ENCODE data around the gene RNF227.

The RNF227 gene

DNA sequence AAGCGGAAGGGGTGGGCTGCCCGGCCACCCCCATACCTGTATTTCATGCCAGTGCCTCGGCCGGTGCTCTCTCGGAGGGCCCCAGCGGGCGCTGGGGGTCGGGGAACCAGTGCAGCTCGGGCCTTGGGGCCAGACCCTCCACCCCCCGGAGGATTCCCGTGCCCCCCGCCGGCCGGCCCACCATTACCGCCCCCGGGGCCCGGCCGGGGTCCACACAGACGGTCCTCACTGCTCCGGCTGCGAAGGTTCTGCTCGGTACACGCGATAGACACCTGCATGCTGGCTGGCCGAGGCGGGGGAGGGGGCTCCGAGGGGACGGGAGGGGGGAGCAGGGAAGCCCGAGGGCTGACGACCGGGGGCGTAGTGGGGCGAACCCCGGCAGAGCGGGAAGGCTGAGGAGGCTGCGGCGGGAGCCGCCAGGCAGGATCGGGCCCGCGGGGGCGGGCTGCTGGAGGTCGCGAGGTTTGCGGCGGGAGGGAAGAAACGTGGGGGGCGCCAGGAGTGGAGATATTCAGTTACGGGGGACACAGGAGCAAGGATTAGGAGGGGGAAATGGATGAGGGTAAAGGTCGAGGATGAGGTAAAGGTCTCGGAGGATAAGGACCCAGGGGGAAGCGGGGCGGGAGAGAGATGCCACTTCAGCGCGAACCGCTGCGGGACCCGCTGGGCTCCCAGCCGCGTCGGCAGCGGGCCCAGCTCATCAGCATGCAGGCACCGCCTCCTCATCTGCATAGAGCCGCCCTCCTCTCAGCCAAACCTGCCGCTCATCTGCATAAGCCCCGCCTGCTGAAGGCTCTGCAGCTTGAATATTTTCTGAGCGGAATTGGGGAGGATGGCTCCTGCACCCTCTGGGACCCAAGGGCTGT lies 13.3 kb upstream of the RNF227 start, which contains the start of gene KCNAB3:
KCNAB3 (minus strand) TSS at position 699 of the 866 bp plus-strand sequence; CDS start at position 278, 421 bp downstream.
- peak; percentile 89 for DNase-seq

DNA sequence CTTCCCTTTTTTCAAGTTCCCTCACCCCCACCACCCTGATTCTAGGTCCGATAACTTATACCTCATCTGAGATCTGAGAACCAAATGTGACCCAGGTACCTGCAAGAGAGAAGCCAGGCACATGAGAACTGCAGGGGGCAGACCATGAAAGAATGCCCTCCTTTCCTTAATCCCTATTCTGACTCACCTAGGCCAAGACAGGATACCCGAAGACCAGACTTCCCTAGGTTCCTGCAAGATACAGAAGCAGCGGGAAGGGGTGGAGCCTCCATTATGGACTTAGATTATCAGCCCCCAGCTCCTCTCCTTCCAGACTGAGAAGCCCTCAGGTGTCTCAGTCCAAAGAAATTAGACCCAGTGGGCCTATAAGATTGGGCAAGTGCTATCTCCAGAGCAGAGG lies 11.5 kb upstream of the RNF227 start:
- no peak for DNase-seq

DNA sequence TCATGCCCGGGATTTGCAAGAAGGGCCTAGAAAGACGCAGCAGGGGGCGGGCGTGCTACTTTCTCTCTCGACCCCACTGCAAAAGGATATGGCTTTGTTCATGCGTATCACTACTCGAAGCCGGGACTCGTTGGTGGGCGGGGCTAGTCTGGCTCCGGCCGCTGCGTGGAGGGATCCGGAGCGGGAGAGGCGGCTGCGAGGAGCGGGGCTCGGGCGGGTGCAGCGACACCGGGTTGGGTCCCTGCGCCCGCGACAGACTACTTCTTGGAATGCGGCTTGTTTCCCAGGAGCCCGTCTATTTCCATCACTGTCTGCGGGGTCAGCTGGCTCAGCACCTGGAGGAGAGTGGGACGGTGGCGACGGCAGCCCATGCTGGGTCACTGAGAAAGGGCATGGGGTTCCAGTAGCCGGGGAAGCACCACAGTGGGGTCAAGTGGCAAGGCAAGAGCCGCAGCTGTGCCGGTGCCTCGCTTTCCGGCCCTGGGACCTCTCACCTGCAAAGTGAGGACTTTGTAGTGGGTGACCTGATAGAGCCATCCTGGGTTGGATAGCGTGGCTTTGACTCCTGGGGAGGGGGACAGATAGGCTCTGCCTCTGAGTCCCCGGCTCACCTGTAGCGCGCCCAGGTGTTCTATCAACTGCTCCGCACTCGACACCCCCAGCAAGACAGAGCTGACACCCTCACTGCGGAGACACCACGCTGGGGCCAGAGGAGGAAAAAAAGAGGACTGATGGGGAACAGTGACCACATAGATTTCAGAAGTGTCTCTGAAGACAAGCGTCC lies 6.9 kb upstream of the RNF227 start:
- DNase-seq: peak; percentile 92

DNA sequence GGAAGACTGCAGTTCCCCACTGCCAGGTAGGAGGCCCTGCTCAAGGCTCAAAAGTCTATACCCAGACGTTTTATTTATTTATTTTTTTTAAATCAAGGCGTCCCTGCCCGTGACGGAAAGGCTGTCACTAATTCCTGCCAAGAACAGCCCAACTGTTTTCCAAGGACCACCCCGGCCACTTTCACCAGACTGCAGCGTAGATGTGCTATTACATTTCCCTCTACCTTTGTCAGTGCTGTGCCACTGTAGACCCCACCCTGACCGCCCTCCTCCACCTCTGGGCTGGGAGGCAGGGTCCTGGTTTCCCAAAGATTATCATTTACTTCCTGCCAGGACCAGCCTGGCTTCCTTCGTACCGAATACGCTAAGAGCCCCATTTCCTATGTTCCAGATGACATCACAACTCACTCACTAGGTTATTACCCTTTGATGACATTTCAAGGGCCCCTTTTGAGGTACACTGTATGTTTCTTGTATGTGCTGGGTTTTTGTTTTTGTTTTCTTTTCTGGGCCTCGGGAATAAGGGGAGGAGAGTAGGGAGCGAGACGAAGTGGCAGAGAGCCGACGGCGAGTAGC lies 6.3 kb upstream of the RNF227 start:
- no peak for DNase-seq

DNA sequence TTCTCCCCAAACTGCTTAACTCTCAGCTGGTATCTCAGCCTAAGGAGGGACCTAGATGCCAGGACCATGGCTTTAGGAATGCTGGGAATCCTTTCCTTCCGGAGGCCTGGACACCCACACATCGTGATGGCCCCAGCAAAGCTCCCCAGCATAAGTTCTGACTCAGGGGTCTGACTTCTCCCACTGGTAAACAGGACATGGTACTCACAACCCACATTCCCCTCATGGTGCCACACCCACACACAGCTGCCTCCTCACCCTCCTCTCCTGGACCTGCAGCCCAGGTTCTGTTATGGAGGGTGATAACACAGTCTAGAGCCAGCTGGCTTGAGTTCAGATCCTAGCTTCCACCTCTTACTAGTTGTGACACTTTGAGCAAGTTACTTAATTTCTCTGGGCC lies 719 bp upstream of the RNF227 start:
- DNase-seq: no peak

DNA sequence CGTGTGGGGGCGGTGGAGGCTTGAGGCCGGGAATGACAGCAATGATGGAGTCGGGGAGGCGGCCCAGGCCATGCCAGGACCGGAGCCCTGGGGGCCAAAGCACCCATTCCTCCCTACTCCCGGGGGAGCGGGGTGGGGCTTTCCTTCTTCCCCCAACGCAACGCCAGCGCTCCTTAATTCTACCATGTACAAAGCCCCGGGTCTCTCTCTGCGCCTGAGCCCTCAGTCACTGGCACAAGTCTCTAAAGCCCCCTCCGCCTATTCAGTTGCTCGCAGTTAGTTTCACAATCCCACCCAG lies 245 bp upstream of the RNF227 start:
- no peak for DNase-seq

DNA sequence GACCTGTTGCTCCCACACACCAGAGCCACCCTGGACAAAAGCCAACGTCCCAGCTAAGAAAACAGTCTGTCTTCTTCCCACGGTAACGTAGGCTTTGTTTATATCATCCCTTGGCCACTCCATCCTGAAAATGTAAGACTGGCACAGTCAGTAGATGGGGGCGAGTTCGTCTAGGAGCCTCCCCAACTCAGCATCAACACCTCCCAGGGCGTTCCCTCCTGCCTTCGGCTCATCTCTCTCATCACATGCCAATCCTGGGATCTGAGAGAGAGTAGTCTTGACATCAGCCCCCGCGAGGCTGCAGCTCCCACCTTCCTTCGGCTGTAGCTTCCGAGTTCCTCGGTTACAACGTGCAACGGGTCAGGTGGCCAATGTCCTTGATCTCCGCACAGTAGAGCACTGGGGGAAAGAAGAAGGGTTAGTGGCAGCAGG lies 894 bp downstream of the RNF227 start:
- no peak for DNase-seq

DNA sequence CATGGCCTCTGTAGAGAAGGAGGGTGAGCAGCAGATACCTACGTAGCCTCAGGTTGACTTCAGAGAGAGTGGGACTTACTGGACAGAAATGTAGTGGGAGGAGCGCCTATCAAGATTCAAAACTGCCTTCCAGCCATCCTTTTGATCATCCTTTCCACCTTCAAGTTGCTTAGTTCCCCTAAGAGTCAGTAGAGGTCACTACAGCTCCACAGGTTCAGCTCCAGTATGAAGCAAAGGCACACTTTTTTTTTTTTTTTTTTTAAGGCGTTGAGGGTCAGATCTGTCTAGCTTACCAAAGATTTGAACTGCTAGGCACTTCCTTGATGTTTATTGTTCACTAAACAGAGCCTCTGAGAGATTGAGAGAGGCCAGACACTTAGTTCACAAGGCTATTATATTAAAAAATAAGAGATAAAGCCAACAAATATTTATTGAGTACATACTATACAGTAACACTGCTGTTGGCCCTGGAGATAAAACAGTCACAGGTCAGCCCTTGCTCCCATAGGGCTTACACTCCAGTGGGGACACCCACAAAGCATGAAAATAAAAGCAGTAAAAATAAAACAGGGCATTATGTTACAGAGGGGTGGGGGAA lies 3.1 kb downstream of the RNF227 start:
- DNase-seq: no peak

DNA sequence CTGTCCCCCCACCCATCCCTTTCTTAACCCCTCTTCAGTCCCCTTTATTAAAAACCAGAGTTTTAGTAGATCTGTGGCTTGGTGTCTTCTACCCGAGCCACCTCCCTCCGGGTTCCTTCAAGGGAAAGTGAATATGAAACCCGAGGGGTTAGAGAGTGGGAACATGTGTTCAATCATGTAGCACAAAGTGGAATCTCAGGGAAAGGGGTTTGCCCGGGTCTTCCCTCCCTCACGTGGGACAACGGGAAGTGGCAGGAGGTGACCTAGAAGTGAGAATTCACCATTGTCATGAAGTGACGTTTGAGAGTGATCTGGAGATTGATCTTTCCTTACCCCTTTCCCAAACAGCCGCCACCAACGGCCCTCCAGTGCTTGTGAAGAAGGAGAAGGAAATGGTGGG lies 5.0 kb downstream of the RNF227 start:
- DNase-seq: no peak

DNA sequence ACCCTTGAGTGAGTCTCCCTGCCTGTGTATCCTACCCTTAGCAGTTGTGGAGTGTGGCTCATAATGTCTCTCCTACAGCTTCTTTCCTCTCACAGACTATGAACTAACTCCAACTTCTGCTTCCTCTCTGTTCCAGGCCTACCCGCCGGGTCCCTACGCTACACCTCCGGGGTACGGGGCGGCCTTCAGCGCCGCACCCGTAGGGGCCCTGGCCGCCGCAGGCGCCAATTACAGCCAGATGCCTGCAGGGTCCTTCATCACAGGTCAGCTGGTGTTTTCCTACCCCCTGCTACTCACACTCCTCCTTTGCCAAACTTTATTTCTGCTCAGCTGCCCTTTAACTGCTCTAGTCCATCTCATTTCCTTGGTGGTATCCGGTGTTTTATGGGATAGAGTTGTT lies 5.4 kb downstream of the RNF227 start:
- no peak for DNase-seq

DNA sequence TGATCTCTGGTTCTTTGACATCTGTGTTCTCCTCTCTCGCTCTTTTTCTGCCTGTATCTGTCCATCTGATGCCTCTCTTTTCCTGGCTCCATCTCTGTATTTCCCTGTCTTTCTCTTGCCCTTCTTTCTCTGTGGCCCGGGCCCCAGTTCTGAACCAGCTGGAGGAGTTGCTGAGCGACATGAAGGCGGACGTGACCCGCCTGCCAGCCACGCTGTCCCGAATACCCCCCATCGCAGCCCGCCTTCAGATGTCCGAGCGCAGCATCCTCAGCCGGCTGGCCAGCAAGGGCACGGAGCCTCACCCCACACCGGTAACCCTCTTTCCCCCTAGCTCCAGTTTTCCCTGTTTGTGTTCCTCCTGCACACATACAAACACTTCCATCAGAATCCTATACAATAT lies 5.8 kb downstream of the RNF227 start:
- no peak for DNase-seq

DNA sequence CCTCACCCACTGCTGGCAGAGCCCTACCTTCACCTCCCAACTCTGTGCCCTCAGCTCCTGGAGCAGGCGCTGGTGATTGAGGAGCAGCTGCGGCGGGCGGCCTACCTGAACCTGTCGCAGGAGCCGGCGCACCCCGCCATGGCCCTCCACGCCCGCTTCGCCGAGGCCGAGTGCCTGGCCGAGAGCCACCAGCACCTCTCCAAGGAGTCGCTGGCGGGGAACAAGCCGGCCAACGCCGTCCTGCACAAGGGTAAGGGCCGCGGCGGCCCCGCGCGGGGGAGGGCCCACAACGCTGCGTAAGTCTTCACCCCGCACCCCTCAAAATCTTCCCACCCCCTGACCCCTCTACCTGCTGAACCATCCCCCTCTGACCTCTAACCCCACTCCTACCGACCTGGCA lies 7.0 kb downstream of the RNF227 start:
- no peak for DNase-seq

DNA sequence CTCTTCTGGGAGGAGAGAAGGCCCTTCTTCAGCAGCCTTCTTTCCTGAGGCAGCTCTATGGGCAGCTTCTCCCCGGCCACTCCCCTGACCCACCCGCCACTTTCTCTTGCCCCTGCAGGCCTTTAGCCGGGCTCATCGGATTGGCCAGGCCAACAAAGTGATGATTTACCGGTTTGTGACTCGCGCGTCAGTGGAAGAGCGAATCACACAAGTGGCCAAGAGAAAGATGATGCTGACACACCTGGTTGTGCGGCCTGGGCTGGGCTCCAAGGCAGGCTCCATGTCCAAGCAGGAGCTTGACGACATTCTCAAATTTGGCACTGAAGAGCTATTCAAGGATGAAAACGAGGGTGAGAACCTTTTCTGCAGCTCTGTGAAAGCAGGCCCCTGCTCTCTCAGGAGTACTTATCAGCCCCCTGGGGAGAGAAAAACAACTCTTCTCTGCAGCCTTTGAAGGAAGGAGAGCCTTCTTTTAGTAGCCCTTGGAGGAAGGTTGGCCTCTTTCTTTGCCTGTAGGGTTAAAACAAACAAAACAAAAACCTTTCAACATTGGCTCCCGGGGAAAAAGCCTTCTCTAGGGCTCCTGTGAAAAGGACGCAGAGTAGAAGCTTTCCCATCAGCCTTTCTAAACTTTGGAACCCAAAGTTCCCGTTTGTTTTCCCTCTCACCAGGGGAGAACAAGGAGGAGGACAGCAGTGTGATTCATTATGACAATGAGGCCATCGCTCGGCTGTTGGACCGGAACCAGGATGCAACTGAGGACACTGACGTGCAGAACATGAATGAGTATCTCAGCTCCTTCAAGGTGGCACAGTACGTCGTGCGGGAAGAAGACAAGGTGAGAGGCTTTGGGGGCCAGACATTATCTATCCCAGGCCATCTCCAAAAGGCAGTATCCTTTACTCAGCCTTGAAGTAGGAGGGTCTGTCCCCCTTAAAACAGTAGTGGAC lies 12.7 kb downstream of the RNF227 start:
- DNase-seq: no peak

DNA sequence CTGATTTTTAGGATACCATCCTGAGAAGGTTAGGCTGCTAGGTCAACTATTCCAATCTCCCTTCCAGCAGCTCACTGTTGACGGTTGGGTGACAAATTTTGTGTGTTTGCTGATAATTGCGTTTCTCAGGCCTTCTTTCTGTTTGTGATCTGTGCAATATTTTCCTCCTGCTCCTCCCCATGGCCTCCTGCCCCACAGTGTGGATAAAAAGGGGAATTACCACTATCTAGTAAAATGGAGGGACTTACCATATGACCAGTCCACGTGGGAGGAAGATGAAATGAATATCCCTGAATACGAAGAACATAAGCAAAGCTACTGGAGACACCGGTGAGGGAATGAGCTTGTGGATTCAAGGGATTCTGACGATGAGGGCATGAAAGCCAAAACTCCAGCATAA lies 18.3 kb downstream of the RNF227 start:
- DNase-seq: peak; percentile 40

DNA sequence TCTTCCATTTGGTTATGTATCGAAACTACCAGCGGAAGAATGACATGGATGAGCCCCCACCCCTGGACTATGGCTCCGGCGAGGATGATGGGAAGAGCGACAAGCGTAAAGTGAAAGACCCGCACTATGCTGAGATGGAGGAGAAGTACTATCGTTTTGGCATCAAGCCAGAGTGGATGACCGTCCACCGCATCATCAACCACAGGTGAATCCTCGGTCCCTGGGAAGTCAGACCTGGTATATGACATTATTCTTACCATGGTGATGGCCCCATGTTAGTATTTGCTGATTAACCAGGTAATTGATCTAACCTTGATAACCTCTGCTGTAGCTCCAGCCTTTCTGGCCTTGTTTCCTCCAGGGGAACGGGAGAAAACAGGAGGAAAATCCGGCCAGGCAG lies 19.0 kb downstream of the RNF227 start:
- DNase-seq: peak; percentile 6

DNA sequence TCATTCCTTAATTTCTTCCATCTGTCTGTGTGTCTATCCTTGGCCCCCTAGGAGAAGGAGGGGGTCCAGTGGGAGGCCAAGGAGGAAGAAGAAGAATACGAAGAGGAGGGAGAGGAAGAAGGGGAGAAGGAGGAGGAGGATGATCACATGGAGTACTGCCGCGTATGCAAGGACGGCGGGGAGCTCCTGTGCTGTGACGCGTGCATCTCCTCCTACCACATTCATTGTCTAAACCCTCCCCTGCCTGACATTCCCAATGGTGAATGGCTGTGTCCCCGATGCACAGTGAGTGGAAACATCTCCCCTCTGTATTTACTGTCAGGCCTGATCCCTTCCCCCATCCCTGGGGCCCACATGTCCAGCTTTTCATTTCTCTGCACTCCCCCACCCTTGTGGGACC lies 21.2 kb downstream of the RNF227 start:
- DNase-seq: peak; percentile 8

DNA sequence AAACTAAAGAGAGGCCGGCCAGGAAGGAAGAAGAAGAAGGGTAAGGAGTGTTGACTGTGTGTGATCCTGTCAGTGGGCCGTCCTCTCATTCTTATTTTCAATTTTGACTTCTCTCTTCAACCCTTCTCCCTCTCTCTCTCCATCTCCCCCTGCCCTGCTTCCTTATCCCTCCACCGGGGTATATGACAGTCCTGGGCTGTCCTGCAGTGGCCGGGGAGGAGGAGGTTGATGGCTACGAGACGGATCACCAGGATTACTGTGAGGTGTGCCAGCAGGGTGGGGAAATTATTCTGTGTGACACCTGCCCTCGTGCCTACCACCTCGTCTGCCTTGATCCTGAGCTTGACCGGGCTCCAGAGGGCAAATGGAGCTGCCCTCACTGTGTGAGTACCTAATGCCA lies 21.9 kb downstream of the RNF227 start:
- no peak for DNase-seq

DNA sequence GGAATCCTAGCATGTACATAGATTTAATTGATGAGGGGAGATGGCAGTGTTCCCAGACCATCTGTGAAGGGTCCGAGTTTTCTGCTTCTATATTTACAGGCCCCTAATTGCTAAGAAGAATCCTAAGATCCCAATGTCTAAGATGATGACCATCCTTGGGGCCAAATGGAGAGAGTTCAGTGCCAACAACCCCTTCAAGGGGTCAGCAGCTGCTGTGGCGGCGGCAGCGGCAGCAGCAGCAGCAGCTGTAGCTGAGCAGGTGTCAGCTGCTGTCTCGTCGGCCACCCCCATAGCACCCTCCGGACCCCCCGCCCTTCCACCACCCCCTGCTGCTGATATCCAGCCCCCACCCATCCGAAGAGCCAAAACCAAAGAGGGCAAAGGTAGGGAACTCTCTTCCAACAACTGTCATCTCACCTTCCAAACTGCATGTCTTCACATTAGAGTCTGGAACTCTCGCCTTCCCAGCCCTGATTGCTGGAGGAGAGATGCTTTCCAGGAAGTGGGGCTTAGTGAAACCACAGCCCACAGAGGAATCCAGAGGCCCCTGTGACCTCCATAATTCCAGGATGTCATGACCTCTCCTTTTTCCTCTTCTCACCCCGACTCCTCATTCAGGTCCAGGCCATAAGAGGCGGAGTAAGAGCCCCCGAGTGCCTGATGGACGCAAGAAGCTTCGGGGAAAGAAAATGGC lies 22.8 kb downstream of the RNF227 start:
- DNase-seq: peak; percentile 45

DNA sequence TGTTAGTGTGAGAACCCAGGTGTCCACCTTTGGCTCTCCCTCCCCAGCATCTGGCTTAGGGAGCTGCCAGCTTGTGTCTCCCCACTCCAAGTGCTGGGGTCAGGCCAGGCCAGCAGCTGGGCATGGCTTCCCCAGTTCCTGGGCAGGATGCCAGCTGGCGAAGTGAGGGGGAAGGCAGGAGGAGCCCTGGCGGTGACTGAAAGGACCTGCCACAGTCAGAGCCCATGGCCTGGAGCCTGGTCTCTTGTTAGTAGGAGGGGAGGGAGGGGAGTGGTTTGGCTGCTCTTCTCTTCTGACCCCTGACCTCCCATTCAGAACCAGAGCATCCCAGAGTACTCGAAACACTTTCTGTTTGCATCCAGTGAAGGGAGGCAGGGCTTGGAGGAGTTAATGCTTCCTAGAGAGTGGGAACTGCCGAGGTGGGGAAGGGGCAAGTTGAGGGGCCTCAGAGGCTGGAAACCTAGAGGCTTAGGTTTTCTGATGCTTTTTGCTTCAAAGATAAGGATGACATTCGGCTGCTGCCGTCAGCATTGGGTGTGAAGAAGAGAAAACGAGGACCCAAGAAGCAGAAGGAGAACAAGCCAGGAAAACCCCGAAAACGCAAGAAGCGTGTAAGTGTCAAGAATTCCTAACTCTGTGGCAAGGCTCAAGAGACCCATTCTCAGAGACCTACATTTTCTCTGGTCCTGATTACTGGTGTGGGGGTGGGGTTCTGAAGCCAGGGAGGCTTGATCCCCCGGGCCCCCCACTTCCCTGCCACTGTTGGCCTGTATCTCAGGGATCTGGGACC lies 26.7 kb downstream of the RNF227 start:
- peak; percentile 96 for DNase-seq

DNA sequence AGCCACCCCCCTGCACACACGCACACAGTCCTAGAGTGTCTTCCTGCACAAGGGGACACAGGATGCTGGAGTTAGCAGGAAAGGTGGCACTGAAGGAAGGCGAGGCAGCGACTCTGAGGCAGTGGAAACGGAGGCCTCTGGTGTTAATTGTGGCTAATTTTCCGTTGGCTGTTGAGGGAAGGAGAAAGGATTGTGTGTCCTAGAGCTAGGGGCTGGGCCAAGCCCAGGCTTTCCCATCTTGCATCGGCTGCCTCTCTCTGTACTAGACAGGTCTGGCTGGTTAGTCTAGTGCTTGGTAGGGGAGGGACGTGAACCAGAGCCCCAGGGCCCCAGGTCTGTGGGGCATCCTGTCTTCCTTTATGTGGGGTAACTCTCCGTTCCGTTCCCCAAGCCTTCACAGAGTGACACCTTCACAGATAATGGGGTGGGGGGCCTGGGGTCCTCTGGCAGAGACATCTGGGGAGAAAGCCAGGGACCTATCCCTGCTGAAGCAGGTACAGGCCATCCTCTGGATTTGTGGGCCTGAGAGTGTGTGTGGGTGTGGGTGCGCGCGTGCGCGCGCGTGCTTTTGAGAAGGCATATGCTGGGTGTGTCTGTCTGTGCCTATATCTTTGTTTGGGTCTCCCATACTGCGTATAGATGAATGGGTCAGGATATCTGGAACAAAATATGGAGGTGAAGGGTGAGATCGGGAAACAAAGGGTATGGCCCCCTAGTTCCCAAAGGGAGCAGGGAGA lies 27.7 kb downstream of the RNF227 start, which contains the start of gene CHD3:
CHD3 (plus strand) TSS at position 606 of the 737 bp plus-strand sequence. CDS start 212 bp downstream, outside the sequence.
- DNase-seq: no peak

All from femur (tissue), 1 donor.